ENCODE measurements around the gene PCDHB1. TPM values are rescaled to one million over a fixed set of nuclear protein-coding genes. Genes with fewer than 3 reads are reported as not detected.

The PCDHB1 gene, protein sequence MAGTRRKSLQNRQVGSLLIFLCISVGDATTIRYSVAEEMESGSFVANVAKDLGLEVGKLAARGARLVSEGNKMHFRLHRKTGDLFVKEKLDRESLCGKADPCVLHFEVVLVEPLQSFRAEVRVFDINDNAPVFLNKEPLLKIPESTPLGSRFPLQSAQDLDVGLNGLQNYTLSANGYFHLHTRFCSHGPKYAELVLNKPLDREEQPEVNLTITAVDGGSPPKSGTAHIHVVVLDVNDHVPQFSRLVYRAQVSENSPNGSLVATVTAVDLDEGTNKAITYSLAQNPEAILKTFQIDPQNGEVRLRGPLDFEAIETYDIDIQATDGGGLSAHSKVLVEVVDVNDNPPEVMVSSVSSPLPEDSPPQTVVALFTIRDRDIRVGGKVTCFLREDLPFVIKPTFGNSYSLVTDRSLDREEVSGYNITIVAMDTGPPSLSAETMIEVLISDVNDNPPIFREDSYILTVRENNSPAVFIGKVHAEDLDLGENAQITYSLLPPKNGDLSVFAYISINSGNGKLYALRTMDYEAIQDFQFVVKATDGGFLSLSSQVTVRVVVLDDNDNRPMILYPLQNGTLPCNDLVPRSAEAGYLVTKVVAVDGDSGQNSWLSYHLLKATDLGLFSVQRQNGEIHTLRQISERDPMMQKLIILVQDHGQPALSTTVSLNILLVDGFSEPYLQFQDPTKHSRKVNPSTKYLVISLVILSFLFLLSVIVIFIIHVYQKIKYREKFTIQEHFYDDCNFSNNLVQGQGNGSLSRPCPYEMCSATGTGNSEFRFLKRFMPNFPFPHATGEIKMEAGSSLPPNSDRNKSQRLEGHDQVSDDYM
- total RNA-seq = not detected in 2 replicates

DNA sequence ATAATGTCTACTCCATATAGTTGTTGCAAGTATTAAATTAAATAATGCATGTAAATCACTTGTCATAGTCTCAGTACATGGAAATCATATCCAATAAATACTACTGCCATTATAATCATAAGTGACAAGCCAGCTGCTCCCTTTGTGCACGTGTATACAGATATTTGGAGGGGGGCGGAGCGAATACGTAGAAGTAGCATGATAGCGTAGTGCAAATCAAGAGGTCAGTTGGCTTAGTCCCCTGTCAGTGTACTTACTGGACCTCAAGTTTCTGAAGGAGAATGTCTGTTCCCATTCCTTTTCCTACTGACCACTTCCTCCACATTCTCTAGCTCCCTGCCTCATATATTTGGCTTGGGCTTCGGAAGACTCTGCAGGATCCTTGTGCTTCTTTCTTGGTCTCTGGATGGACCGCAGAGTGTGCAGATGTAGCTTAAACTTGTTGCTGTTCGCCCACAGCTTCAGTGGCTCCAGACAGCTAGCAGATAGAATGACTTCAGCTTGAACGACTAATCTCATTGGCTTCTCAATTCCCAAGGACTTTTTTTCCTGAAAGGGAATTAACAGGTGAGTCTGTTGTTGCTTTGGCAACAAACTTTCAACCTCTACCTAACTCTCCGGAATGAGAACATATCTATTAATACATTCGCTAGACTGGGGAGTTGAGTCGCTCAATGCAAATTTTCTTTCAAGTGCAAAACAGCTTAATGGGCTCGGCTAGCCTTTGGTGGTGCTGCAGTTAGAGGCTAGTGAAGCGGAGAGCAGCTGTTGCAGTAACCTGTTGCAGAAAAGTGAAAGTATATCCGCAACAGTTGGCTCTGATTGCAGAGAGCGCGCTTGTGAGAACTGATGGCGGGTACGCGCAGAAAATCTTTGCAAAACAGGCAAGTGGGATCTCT, at the start of gene PCDHB1:
Gene PCDHB1 (plus strand): TSS at position 753 of the 899 bp plus-strand sequence. CDS start 97 bp downstream, at position 850.
- DNase-seq (ENCODE audit: low read depth) = no peak
- H3K4me3 ChIP-seq (ENCODE audit: low read depth, low read length) = peak within 1 kb of the TSS; percentile 32
- TF ChIP-seq, protein P1, sequence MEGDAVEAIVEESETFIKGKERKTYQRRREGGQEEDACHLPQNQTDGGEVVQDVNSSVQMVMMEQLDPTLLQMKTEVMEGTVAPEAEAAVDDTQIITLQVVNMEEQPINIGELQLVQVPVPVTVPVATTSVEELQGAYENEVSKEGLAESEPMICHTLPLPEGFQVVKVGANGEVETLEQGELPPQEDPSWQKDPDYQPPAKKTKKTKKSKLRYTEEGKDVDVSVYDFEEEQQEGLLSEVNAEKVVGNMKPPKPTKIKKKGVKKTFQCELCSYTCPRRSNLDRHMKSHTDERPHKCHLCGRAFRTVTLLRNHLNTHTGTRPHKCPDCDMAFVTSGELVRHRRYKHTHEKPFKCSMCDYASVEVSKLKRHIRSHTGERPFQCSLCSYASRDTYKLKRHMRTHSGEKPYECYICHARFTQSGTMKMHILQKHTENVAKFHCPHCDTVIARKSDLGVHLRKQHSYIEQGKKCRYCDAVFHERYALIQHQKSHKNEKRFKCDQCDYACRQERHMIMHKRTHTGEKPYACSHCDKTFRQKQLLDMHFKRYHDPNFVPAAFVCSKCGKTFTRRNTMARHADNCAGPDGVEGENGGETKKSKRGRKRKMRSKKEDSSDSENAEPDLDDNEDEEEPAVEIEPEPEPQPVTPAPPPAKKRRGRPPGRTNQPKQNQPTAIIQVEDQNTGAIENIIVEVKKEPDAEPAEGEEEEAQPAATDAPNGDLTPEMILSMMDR (IDR thresholded peaks at IDR 0.05; ENCODE audit: insufficient read depth, low read depth, low read length) = no peak

DNA sequence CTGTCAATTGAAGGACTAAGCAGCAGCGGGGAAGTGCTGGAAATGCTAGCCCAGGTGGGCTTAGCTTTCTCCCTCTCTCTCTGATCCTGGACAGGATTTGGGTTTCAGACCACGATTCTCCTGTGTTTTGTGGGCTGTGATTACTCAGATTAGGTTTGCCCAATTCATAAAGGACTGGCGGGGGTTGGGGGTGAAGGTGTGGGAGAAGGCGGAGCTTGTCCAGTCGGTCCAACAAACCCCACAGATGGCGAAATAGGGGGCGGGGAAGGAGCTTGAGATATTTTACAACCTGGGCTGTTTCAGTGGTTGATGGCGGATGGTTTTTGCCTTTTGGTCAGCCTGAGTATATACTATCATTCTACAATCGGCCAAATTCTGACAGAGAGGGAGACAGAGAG, 49.7 kb upstream of the PCDHB1 start:
- no peak for DNase-seq (ENCODE audit: low read depth)
- no peak overlapping the region for H3K4me3 ChIP-seq (ENCODE audit: low read depth, low read length)
- TF ChIP-seq, protein P1 (IDR thresholded peaks at IDR 0.05; ENCODE audit: insufficient read depth, low read depth, low read length) = no peak

DNA sequence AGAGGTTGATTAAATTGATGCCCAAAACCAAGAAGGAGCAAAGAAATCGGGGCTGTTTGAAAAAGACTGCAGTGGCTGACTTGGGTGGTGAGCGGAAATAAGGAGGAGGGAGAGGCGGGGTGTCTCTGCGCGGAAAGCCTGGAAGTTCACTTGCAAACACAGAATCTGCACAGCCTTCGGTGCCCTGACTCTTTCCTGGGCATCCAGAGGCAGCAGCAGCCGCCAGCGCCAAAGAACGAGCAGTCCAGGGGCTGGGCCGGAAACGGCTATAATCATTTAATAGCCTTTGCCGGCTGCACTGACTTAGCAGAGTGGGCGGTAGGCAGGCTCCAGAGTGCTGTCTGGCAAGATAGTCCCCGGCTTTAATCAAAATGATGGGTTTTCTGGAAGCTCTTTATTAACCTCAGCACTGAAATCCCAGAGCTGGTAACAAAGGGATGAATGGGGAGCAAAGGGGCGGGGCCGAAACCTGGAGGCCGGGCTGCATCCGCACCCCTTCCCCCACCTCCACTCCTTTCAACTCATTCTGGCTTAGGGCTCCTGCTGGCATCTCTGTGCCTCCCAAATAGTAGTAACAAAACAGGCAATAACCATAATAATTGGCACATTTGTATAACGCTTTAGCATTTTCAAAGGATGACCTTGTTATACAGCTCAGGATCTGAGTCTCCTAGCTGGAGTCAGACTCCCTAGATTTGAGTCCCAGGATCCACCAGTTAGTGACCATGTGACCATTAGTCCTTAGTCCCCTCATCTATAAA, 49.1 kb upstream of the PCDHB1 start:
- H3K4me3 ChIP-seq (ENCODE audit: low read depth, low read length) = no peak overlapping the region
- DNase-seq (ENCODE audit: low read depth) = no peak
- TF ChIP-seq, protein P1 (IDR thresholded peaks at IDR 0.05; ENCODE audit: insufficient read depth, low read depth, low read length) = no peak

DNA sequence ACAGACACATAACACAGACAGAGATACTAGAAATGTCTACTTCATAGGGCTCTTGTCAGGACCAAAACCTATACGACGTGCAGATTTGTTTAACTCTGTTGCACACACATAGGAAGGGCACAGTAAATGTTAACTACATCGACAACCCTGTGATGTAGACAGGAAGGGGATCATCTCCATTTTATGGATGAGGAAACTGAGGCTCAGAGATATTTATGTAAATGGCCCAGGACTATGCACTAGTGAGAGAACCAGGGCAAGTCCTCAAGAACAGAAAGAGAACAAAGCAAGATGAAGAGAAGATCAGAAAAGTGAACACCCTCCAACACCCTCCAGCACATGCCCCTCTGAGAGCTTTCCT, 48.6 kb upstream of the PCDHB1 start:
- TF ChIP-seq, protein P1 (IDR thresholded peaks at IDR 0.05; ENCODE audit: insufficient read depth, low read depth, low read length) = no peak
- DNase-seq (ENCODE audit: low read depth) = no peak
- H3K4me3 ChIP-seq (ENCODE audit: low read depth, low read length) = no peak overlapping the region

DNA sequence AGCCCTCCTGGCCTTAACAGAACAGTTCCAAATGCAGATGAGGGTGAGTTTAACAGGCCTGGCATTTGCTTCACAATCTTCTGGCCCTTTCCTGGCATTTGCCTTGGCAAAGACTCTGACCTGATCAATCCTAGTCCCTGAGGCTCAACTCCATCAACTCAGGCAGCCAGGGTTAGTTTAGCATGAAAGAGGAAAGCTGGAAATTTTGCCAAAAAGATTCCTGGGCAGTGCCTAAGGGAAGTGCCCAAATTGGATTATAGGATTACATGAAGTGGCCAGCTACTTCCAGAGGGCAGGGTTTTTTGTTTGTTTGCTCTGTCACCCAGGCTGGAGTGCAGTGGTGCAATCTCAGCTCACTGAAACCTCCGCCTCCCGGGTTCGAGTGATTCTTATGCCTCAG, 48.1 kb upstream of the PCDHB1 start:
- no peak for DNase-seq (ENCODE audit: low read depth)
- TF ChIP-seq, protein P1 (IDR thresholded peaks at IDR 0.05; ENCODE audit: insufficient read depth, low read depth, low read length) = no peak
- no peak overlapping the region for H3K4me3 ChIP-seq (ENCODE audit: low read depth, low read length)

Data from fibroblast of villous mesenchyme (primary cell).